Mucosa of descending colon (tissue), 3 donors: ENCODE results near the gene RBM26. TPM values are rescaled to one million over a fixed set of nuclear protein-coding genes. Genes with fewer than 3 reads are reported as not detected.

Experiments
- ATAC-seq: fragments of 200-7000 bp; cut with Tn5 transposase; one replicate; pipeline ENCODE4 v1.9.1; 2020; ENCODE audit warnings: mild to moderate bottlenecking, moderate library complexity
- DNase-seq, 3 donors: peaks; one replicate each; pipeline ENCODE4 v3.0.0-alpha.2; 2020
- H3K36me3 ChIP-seq: fragments of 200-600 bp; one replicate; pipeline ENCODE4 v1.8.0; 2021; ENCODE audit warnings: low read depth, mild to moderate bottlenecking
- H3K4me1 ChIP-seq: fragments of 200-600 bp; one replicate; pipeline ENCODE4 v1.8.0; 2021; ENCODE audit warnings: low read depth, mild to moderate bottlenecking
- H3K4me3 ChIP-seq: fragments of 200-600 bp; one replicate; pipeline ENCODE4 v1.8.0; 2021; ENCODE audit warnings: mild to moderate bottlenecking
- H3K9me3 ChIP-seq: fragments of 200-600 bp; one replicate; pipeline ENCODE4 v1.8.0; 2021; ENCODE audit warnings: mild to moderate bottlenecking
- intact Hi-C, 2 donors: fragments of 100-400 bp; cut with DNase I in 1 of 2; cut with micrococcal nuclease in 1 of 2; formaldehyde crosslinking; loops; one replicate each; pipeline versions ENCODE4 v1.11.0 to v1.11.1; 2022; cut with DNase I, micrococcal nuclease
- total RNA-seq, 3 donors: library from RNA; stranded (reverse); fragmentation: NEBNext Ultra II Directional in 2 of 3; extraction: Animal tissue kit (Norgen Biotek cat#: 25700) in 2 of 3; gene quantifications; one replicate each; pipeline versions ENCODE4 v1.2.1 to v1.2.4, GENCODE V29; 2021 to 2023
- TF ChIP-seq, protein P1 (sequence below): fragments of 200-600 bp; IDR thresholded peaks from one replicate; pipeline ENCODE4 v1.8.0; 2022; ENCODE audit warnings: antibody characterized with exemption, mild to moderate bottlenecking
- donor health status: DM: no; HTN: no; CAD: no; lungs with moderate emphysema.
- donor health status: DM: no; HTN: no; CAD: no.
- donor health status: DM: no; HTN: yes; CAD: no.

RBM26 gene
- total RNA-seq, 3 donors from 2014 or later, result 34.0 to 42.8 (median 35.6) TPM

DNA sequence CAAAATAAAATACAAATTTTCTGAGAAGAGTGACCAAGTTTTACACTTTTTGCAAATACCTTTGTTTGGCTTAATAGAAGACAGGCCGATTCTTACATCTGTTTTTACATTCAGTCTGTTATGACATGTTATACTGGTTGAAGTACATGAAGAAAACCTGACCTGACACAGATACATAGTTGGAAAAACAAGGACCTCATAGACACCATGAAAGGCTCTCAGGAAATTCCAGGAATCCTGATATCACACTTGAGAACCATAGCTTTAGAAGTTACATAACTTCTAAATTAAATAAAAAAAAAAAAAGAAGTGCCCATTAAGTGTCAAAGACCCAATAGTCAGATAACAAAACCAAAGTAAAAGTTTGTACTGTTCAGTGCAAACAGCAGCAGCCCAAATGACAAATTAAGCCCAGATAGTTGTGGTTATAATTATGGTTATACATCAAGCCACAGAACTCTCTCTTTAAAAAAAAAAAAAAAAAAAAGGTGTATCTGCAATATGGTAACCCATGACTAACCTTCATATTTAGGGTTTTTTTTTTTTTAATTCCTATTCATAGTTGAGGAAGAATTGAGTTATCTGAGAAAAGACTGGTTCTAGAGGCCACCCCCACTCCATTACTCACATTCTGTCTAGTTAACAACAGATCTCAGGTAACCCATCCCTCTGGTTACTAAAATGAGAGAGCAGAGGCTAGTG is 19.8 kb downstream of the RBM26 start:
- H3K9me3 ChIP-seq, result no peaks in the 10 kb centered on the region
- DNase-seq, result no peak
- no peak overlapping the region for H3K4me3 ChIP-seq
- peaks cover 12% of the 10 kb centered on the region for H3K4me1 ChIP-seq
- H3K36me3 ChIP-seq, result no peaks in the 10 kb centered on the region
- no peak for ATAC-seq
- intact Hi-C loops, result no loop called here
- TF ChIP-seq, protein P1, sequence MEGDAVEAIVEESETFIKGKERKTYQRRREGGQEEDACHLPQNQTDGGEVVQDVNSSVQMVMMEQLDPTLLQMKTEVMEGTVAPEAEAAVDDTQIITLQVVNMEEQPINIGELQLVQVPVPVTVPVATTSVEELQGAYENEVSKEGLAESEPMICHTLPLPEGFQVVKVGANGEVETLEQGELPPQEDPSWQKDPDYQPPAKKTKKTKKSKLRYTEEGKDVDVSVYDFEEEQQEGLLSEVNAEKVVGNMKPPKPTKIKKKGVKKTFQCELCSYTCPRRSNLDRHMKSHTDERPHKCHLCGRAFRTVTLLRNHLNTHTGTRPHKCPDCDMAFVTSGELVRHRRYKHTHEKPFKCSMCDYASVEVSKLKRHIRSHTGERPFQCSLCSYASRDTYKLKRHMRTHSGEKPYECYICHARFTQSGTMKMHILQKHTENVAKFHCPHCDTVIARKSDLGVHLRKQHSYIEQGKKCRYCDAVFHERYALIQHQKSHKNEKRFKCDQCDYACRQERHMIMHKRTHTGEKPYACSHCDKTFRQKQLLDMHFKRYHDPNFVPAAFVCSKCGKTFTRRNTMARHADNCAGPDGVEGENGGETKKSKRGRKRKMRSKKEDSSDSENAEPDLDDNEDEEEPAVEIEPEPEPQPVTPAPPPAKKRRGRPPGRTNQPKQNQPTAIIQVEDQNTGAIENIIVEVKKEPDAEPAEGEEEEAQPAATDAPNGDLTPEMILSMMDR, result no peak

DNA sequence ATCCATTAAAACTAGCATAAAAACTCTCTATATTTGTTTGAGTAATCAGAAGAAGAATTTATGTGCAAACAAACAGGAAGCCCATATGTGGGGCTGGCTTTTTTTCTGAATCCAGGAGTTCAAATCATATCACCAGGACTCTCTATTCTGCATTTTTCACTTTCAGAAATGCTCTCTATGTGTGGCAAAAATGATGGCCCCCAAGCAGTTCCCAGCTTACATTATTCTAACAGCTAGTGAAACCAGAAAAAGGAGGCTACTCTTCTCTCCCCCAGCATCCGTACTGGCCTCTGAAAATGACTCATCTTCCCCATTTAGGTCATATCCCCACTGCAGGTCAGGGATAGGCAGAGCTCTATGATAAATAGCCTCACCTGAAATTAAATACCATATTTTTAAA is 20.4 kb downstream of the RBM26 start:
- ATAC-seq, result peak; percentile 37
- Histone ChIP-seq H3K9me3 (no peaks in the 10 kb centered on the region), H3K4me3 (no peak overlapping the region), H3K4me1 (peaks cover 12% of the 10 kb centered on the region), H3K36me3 (no peaks in the 10 kb centered on the region)
- intact Hi-C loops, result no loop called here
- TF ChIP-seq, protein P1, result no peak
- no peak for DNase-seq

DNA sequence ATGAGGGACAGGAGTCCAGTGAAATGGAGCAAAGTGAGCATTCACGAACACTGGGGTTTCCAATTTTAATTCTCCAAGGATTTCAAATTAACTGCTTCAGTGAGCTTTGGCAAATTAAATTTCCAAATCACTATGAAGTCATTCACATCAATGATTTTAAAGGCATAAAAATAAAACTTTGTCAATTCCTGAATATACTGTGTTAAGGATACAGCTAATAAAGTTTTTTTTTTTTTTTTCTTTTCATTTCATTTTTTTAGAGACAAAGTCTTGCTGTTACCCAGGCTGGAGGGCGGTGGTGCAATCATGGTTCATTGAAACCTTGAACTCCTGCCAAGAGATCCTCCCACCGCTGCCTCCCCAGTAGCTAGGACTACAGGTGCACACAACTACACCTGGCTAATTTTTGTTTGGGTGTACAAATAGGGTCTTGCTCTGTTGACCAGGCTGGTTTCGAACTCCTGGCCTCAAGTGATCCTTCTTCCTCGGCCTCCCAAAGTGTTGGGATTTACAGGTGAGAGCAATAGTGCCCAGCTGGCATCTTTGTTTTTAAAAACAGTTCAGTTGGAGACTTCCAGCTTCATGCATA is 21.9 kb downstream of the RBM26 start:
- Histone ChIP-seq H3K4me1 (peaks cover 12% of the 10 kb centered on the region), H3K9me3 (no peaks in the 10 kb centered on the region), H3K4me3 (no peak overlapping the region), H3K36me3 (no peaks in the 10 kb centered on the region)
- DNase-seq, result peak in 2 of 3 donors; percentile 23 to 39
- intact Hi-C loops, result no loop called here
- TF ChIP-seq, protein P1, result no peak
- ATAC-seq, result peak; percentile 66

DNA sequence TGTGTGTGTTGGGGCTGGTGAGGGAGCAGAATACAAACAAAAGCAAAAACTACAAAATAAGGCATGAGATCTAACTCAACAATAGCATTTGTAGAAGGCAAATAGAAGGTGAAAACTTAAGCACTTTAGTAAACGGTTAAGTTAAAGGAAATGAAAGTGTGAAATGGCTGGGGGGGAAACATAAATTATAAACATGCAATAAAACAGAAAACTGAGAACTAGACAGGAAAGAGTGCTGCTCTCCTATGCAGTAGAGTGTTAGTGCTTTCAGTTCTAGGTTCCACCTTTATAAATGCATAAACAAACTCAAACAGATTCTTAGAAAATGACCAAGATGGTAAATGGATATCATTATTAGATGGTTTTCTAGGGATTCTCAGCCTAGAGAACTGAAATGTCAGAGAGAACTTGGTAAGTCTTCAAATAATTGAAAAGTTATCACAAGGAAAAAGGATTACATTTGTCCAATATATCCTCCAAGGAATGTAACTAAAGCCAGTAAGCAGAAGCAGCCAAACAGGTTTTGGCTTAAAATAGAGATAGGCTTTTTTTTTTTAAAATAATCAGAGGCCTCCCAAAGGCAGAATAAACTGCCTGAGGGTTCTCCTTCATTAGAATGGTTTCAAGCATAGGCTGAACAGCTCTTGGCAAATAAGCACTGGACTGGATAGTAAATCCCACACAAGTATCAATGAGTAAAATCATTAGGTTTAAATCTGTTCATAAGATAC is 23.3 kb downstream of the RBM26 start:
- intact Hi-C loops, result no loop called here
- Histone ChIP-seq H3K9me3 (no peaks in the 10 kb centered on the region), H3K36me3 (no peaks in the 10 kb centered on the region), H3K4me1 (peaks cover 12% of the 10 kb centered on the region), H3K4me3 (no peak overlapping the region)
- DNase-seq, result no peak
- ATAC-seq, result peak; percentile 63
- TF ChIP-seq, protein P1, result no peak

DNA sequence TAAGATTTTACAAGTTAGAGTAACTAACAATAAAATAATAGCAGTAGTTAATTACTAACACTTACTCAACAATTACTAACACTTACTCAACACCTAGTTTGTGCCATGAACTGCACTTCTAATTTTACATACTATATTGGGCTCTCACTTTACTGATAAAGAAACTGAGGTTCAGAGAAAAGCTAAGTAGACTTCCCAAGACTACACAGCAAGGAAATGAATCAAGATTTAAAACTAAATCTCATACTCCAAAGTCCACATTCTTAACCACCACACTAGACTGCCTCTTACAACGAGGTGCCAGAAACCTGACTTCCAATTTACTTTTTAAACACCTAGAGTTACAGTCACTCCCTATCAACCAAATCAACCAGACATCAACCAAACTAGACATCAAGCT is 25.1 kb downstream of the RBM26 start:
- intact Hi-C loops, result no loop called here
- ATAC-seq, result peak; percentile 81

More for the DNA sequence above, 25.1 kb downstream of the RBM26 start:
- H3K4me3 ChIP-seq, result no peak overlapping the region
- no peaks in the 10 kb centered on the region for H3K36me3 ChIP-seq
- no peaks in the 10 kb centered on the region for H3K9me3 ChIP-seq
- TF ChIP-seq, protein P1, result no peak
- peaks cover 12% of the 10 kb centered on the region for H3K4me1 ChIP-seq
- no peak for DNase-seq
